GM10266 (cell line): ENCODE results near the gene FNDC3A.

ENCODE experiments used
- DNase-seq: peaks from one replicate; pipeline ENCODE4 v3.0.0; 2012; ENCODE audit errors: extremely low spot score
- CTCF ChIP-seq: IDR thresholded peaks from 2 replicates; pipeline ENCODE4 v1.5.1; 2012; ENCODE audit warnings: mild to moderate bottlenecking, low read depth; ENCODE audit not compliant: control insufficient read depth, insufficient read depth; ENCODE audit errors: missing control alignments

Gene FNDC3A

GRCh38 chr13:49184621-49185020 is 208.9 kb downstream of the FNDC3A start:
- no peak for DNase-seq
- no peak for TF ChIP-seq CTCF

GRCh38 chr13:49185264-49185663 is 209.6 kb downstream of the FNDC3A start:
- no peak for TF ChIP-seq CTCF
- DNase-seq, result no peak

GRCh38 chr13:49190901-49191300 is 215.2 kb downstream of the FNDC3A start:
- no peak for TF ChIP-seq CTCF
- no peak for DNase-seq

GRCh38 chr13:49206641-49207040 is 230.9 kb downstream of the FNDC3A start:
- no peak for DNase-seq
- no peak for TF ChIP-seq CTCF

- no peak for TF ChIP-seq CTCF
- DNase-seq, result no peak
Observed at GRCh38 chr13:49208619-49209018, 232.9 kb downstream of the FNDC3A start.

- TF ChIP-seq CTCF, result no peak
- no peak for DNase-seq
Observed at GRCh38 chr13:49210114-49210513, 234.4 kb downstream of the FNDC3A start.

- DNase-seq, result no peak
- no peak for TF ChIP-seq CTCF
Observed at GRCh38 chr13:49210669-49211068, 235.0 kb downstream of the FNDC3A start.
